ENCODE measurements around the gene PRDM7. TPM values are rescaled to one million over a fixed set of nuclear protein-coding genes. Genes with fewer than 3 reads are reported as not detected.

Gene PRDM7
- total RNA-seq, 1 donor from 2014 or later: not detected

DNA sequence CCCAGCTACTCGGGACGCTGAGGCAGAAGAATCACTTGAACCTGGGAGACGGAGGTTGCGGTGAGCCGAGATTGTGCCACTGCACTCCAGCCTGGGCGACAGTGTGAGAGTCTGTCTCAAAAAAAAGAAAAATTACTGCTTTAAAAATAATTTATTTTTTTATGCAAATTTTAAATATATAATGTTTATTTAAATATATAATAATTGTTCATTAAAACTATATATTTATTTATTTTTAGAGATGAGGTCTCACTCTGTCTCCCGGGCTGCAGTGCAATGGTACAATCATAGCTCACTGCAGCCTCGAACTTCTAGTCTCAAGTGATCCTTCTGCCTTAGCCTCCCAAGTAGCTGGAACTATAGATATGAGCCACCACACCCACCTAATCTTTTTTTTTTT lies 42.6 kb downstream of the PRDM7 start:
- DNase-seq (ENCODE audit: low spot score): no peak
- TF ChIP-seq, protein P1, sequence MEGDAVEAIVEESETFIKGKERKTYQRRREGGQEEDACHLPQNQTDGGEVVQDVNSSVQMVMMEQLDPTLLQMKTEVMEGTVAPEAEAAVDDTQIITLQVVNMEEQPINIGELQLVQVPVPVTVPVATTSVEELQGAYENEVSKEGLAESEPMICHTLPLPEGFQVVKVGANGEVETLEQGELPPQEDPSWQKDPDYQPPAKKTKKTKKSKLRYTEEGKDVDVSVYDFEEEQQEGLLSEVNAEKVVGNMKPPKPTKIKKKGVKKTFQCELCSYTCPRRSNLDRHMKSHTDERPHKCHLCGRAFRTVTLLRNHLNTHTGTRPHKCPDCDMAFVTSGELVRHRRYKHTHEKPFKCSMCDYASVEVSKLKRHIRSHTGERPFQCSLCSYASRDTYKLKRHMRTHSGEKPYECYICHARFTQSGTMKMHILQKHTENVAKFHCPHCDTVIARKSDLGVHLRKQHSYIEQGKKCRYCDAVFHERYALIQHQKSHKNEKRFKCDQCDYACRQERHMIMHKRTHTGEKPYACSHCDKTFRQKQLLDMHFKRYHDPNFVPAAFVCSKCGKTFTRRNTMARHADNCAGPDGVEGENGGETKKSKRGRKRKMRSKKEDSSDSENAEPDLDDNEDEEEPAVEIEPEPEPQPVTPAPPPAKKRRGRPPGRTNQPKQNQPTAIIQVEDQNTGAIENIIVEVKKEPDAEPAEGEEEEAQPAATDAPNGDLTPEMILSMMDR (IDR thresholded peaks at IDR 0.05; ENCODE audit: unreplicated experiment): no peak
- no peak overlapping the region for H3K4me3 Mint-ChIP-seq (ENCODE audit: unreplicated experiment)
- H3K27ac Mint-ChIP-seq (ENCODE audit: unreplicated experiment): no peak overlapping the region
- H3K4me1 Mint-ChIP-seq (ENCODE audit: unreplicated experiment): peaks cover 4% of the 10 kb centered on the region
- peaks cover 5% of the 10 kb centered on the region for H3K9me3 Mint-ChIP-seq (ENCODE audit: unreplicated experiment)
- H3K27me3 Mint-ChIP-seq (ENCODE audit: unreplicated experiment): peaks cover 10% of the 10 kb centered on the region
- H3K36me3 Mint-ChIP-seq (ENCODE audit: low read depth, unreplicated experiment): peaks cover 53% of the 10 kb centered on the region

DNA sequence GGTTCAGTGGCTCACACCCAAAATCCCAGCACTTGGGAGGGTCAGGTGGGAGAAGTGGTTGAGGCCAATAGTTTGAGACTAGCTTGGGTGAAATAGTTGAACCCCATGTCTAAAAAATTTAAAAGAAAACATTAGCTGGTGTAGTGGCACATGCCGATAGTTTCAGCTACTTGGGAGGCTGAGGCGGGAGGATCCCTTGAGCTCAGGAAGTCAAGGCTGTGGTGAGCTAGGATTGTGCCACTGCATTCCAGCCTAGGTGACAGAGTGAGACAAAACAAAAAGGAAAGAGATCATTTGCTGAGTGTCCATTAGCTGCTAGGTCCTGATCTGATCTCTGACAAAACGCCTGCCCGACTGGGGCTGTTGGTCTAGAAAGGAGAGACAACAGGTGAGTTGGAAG lies 43.7 kb downstream of the PRDM7 start:
- Mint-ChIP-seq H3K4me3 (ENCODE audit: unreplicated experiment) (peak overlapping the region; percentile 20), H3K27ac (ENCODE audit: unreplicated experiment) (no peak overlapping the region), H3K9me3 (ENCODE audit: unreplicated experiment) (peaks cover 5% of the 10 kb centered on the region), H3K4me1 (ENCODE audit: unreplicated experiment) (peaks cover 4% of the 10 kb centered on the region), H3K27me3 (ENCODE audit: unreplicated experiment) (peaks cover 10% of the 10 kb centered on the region), H3K36me3 (ENCODE audit: low read depth, unreplicated experiment) (peaks cover 46% of the 10 kb centered on the region)
- DNase-seq (ENCODE audit: low spot score): no peak
- TF ChIP-seq, protein P1 (IDR thresholded peaks at IDR 0.05; ENCODE audit: unreplicated experiment): no peak

DNA sequence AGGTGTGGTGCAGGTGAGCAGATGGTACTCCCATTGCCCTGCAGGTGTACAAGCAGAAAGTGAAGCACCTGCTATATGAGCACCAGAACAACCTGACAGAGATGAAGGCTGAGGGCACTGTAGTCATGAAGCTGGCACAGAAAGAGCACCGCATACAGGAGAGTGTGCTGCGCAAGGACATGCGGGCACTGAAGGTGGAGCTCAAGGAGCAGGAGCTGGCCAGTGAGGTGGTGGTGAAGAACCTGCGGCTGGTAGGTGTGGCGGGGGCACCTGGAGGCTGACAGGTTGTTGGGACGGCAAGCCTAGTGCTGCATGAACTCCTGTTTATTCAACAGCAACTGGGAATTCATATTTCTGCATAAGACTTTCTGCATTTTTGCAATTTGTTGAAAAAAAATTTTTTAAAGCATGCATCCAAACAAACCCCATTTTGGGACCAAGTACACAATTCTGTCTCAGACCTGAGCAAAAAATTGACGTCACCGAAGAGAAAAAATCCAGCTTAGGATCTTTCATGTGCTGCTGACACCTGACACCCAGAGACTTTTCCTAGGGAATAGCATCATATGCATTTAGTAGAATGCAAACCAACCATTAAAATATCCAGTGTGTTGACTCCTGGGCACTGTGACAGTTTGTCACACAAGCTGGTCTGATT lies 44.3 kb downstream of the PRDM7 start:
- H3K4me1 Mint-ChIP-seq (ENCODE audit: unreplicated experiment): peaks cover 4% of the 10 kb centered on the region
- DNase-seq (ENCODE audit: low spot score): no peak
- peaks cover 5% of the 10 kb centered on the region for H3K9me3 Mint-ChIP-seq (ENCODE audit: unreplicated experiment)
- H3K4me3 Mint-ChIP-seq (ENCODE audit: unreplicated experiment): peak overlapping the region; percentile 84
- peak overlapping the region; percentile 67 for H3K27ac Mint-ChIP-seq (ENCODE audit: unreplicated experiment)
- H3K27me3 Mint-ChIP-seq (ENCODE audit: unreplicated experiment): peaks cover 10% of the 10 kb centered on the region
- TF ChIP-seq, protein P1 (IDR thresholded peaks at IDR 0.05; ENCODE audit: unreplicated experiment): no peak
- H3K36me3 Mint-ChIP-seq (ENCODE audit: low read depth, unreplicated experiment): peaks cover 44% of the 10 kb centered on the region

DNA sequence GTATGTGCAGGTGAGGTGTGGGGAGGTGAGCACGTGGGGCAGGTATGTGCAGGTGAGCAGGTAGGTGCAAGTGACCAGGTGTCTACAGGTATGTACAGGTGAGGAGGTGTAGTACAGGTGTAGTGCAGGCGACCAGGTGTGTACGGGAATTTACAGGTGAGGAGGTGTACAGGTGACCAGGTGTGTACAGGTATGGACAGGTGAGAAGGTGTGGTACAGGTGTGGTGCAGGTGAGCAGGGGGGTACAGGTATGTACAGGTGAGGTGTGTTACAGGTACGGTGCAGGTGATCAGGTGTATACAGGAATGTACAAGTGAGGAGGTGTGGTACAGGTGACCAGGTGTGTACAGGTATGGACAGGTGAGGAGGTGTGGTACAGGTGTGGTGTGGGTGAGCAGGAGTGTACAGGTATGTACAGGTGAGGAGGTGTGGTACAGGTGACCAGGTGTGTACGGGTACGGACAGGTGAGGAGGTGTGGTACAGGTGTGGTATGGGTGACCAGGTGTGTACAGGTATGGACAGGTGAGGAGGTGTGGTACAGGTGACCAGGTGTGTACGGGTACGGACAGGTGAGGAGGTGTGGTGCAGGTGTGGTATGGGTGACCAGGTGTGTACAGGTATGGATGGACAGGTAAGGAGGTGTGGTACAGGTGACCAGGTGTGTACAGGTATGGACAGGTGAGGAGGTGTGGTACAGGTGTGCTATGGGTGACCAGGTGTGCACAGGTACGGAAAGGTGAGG lies 45.0 kb downstream of the PRDM7 start:
- Mint-ChIP-seq H3K4me1 (ENCODE audit: unreplicated experiment) (peaks cover 4% of the 10 kb centered on the region), H3K9me3 (ENCODE audit: unreplicated experiment) (peaks cover 5% of the 10 kb centered on the region), H3K4me3 (ENCODE audit: unreplicated experiment) (peak overlapping the region; percentile 84), H3K27me3 (ENCODE audit: unreplicated experiment) (peaks cover 10% of the 10 kb centered on the region), H3K36me3 (ENCODE audit: low read depth, unreplicated experiment) (peaks cover 44% of the 10 kb centered on the region), H3K27ac (ENCODE audit: unreplicated experiment) (peak overlapping the region; percentile 37)
- no peak for DNase-seq (ENCODE audit: low spot score)
- TF ChIP-seq, protein P1 (IDR thresholded peaks at IDR 0.05; ENCODE audit: unreplicated experiment): no peak
